ENCODE data around the gene MED13.

DNA sequence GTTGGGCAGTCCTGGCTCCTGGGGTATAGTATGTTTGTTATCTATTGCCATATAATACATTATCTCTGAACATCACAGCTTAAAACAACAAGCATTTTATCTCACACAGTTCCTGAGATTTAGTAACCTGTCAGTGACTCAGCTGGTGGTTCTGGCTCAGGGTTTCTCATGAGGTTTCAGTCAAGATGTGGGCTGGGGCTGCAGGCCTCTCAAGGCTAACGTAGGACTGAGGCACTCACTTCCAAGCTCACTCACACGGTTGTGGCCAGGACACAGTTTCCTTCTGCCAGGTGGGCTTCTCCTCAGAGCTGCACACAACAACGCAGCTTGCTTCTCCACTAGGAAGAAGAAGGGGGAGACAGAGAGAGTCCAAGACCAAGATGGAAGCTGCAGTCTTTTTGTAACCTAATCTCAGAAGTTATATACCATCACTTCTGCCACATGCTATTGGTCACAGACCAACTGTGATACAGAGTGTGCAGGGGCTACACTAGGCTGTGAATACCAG lies 10.3 kb upstream of the MED13 start:
- no peak for TF ChIP-seq SP1 (IDR thresholded peaks at IDR 0.05)
- no peak for TF ChIP-seq RAD21 (IDR thresholded peaks at IDR 0.05)
- TF ChIP-seq CTCF (IDR thresholded peaks at IDR 0.05; ENCODE audit: low read depth, low read length, missing input control) = no peak
- no peak for TF ChIP-seq YY1 (IDR thresholded peaks at IDR 0.05)
- no peak for TF ChIP-seq GABPA (IDR thresholded peaks at IDR 0.05 in 1 of 2, conservative IDR thresholded peaks at IDR 0.05 in 1 of 2)
- no peak for TF ChIP-seq TAF1 (conservative IDR thresholded peaks at IDR 0.05)
- TF ChIP-seq, protein P1, sequence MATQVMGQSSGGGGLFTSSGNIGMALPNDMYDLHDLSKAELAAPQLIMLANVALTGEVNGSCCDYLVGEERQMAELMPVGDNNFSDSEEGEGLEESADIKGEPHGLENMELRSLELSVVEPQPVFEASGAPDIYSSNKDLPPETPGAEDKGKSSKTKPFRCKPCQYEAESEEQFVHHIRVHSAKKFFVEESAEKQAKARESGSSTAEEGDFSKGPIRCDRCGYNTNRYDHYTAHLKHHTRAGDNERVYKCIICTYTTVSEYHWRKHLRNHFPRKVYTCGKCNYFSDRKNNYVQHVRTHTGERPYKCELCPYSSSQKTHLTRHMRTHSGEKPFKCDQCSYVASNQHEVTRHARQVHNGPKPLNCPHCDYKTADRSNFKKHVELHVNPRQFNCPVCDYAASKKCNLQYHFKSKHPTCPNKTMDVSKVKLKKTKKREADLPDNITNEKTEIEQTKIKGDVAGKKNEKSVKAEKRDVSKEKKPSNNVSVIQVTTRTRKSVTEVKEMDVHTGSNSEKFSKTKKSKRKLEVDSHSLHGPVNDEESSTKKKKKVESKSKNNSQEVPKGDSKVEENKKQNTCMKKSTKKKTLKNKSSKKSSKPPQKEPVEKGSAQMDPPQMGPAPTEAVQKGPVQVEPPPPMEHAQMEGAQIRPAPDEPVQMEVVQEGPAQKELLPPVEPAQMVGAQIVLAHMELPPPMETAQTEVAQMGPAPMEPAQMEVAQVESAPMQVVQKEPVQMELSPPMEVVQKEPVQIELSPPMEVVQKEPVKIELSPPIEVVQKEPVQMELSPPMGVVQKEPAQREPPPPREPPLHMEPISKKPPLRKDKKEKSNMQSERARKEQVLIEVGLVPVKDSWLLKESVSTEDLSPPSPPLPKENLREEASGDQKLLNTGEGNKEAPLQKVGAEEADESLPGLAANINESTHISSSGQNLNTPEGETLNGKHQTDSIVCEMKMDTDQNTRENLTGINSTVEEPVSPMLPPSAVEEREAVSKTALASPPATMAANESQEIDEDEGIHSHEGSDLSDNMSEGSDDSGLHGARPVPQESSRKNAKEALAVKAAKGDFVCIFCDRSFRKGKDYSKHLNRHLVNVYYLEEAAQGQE (IDR thresholded peaks at IDR 0.05) = no peak
- TF ChIP-seq ZBTB33 (IDR thresholded peaks at IDR 0.05) = no peak
- TF ChIP-seq RXRA (IDR thresholded peaks at IDR 0.05) = no peak
- TF ChIP-seq, protein P2, sequence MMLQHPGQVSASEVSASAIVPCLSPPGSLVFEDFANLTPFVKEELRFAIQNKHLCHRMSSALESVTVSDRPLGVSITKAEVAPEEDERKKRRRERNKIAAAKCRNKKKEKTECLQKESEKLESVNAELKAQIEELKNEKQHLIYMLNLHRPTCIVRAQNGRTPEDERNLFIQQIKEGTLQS (IDR thresholded peaks at IDR 0.05) = no peak
- TF ChIP-seq MAX (IDR thresholded peaks at IDR 0.05) = no peak
- no peak for TF ChIP-seq JUND (IDR thresholded peaks at IDR 0.05)
- TF ChIP-seq EGR1 (IDR thresholded peaks at IDR 0.05; ENCODE audit: low read depth in 2 of 2) = no peak
- no peak for TF ChIP-seq NR2F2 (IDR thresholded peaks at IDR 0.05)

Measured in liver (tissue), 3 donors.